HEK293 (cell line): ENCODE results near the gene EDC3.
A peak's percentile ranks its signal among the peaks of the same experiment; 100 is the strongest.

Experiments used
- CTCF ChIA-PET: fragments of 350-600 bp; formaldehyde crosslinking; extraction: SDS; loops from one replicate; lab custom pipeline; 2021; ENCODE audit warnings: antibody characterized with exemption; lab: Yijun Ruan, JAX
- POLR2A ChIA-PET: fragments of 300-600 bp; formaldehyde crosslinking; extraction: SDS; loops from one replicate; lab custom pipeline; 2020; ENCODE audit warnings: antibody characterized with exemption, inconsistent platforms; lab: Yijun Ruan, JAX
- H3K27ac ChIP-seq: fragments of 200-500 bp; sonication (Bioruptor generic); 2 replicates; pipeline ENCODE4 v1.5.1; 2014; ENCODE audit warnings: low read depth, low read length, control low read depth, inconsistent platforms; ENCODE audit errors: extremely low read depth
- H3K36me3 ChIP-seq, 2 experiments: fragments of 200-500 bp in 1 of 2; sonication (Bioruptor generic) in 1 of 2; 1 replicate in 1 of 2; 2 replicates in 1 of 2; pipeline ENCODE4 v1.5.1; 2014 to 2017; ENCODE audit warnings: inconsistent platforms in 2 of 2, low read length in 2 of 2; ENCODE audit not compliant: control insufficient read depth in 2 of 2, insufficient read depth in 1 of 2
- H3K4me1 ChIP-seq: fragments of 200-500 bp; sonication (Bioruptor generic); 2 replicates; pipeline ENCODE4 v1.5.1; 2014; ENCODE audit warnings: mild to moderate bottlenecking, low read length, inconsistent platforms; ENCODE audit not compliant: control insufficient read depth, insufficient read depth
- H3K4me3 ChIP-seq: 2 replicates; pipeline ENCODE4 v1.5.1; 2011; ENCODE audit warnings: low read depth, mild to moderate bottlenecking, control low read depth, low read length, moderate library complexity
- H3K9me3 ChIP-seq: fragments of 200-500 bp; sonication (Bioruptor generic); 2 replicates; pipeline ENCODE4 v1.5.1; 2014; ENCODE audit warnings: low read depth, low read length, inconsistent platforms; ENCODE audit not compliant: control insufficient read depth, insufficient read depth
- BCL11B ChIP-seq: fragments of 450-650 bp; formaldehyde crosslinking; IDR thresholded peaks from 2 replicates; pipeline ENCODE4 v1.5.1; 2016; ENCODE audit warnings: low read depth, missing biosample characterization, missing genetic modification characterization
- EGR2 ChIP-seq: fragments of 450-650 bp; formaldehyde crosslinking; IDR thresholded peaks from 2 replicates; pipeline ENCODE4 v1.5.1; 2016; ENCODE audit warnings: low read depth, missing biosample characterization, missing genetic modification characterization
- GFI1B ChIP-seq: fragments of 450-650 bp; formaldehyde crosslinking; IDR thresholded peaks from 2 replicates; pipeline ENCODE4 v1.5.1; 2016; ENCODE audit warnings: missing biosample characterization, missing genetic modification characterization
- GLI2 ChIP-seq: fragments of 450-650 bp; formaldehyde crosslinking; IDR thresholded peaks from 2 replicates; pipeline ENCODE4; 2017; ENCODE audit warnings: missing biosample characterization, missing genetic modification characterization, low read depth, borderline replicate concordance
- REPIN1 ChIP-seq: fragments of 450-650 bp; formaldehyde crosslinking; IDR thresholded peaks from 2 replicates; pipeline ENCODE4 v1.5.1; 2017; ENCODE audit warnings: missing biosample characterization, missing genetic modification characterization, low read depth
- SCRT1 ChIP-seq: fragments of 450-650 bp; formaldehyde crosslinking; IDR thresholded peaks from 2 replicates; pipeline ENCODE4 v1.5.1; 2016; ENCODE audit warnings: missing biosample characterization, missing genetic modification characterization, borderline replicate concordance
- TSHZ1 ChIP-seq: fragments of 450-650 bp; formaldehyde crosslinking; IDR thresholded peaks from 2 replicates; pipeline ENCODE4 v1.5.1; 2016; ENCODE audit warnings: missing biosample characterization, missing genetic modification characterization, borderline replicate concordance
- ZBTB20 ChIP-seq: fragments of 450-650 bp; formaldehyde crosslinking; IDR thresholded peaks from 2 replicates; pipeline ENCODE4 v1.5.1; 2016; ENCODE audit warnings: missing biosample characterization, missing genetic modification characterization
- ZEB2 ChIP-seq: fragments of 450-650 bp; formaldehyde crosslinking; IDR thresholded peaks from 2 replicates; pipeline ENCODE4 v1.5.1; 2016; ENCODE audit warnings: missing biosample characterization, missing genetic modification characterization
- ZFP37 ChIP-seq: fragments of 450-650 bp; formaldehyde crosslinking; IDR thresholded peaks from 2 replicates; pipeline ENCODE4 v1.5.1; 2016; ENCODE audit warnings: missing biosample characterization, missing genetic modification characterization
- ZFP41 ChIP-seq: fragments of 450-650 bp; formaldehyde crosslinking; IDR thresholded peaks from 2 replicates; pipeline ENCODE4 v1.5.1; 2016; ENCODE audit warnings: missing biosample characterization, missing genetic modification characterization, borderline replicate concordance
- ZNF174 ChIP-seq: fragments of 450-650 bp; formaldehyde crosslinking; IDR thresholded peaks from 2 replicates; pipeline ENCODE4 v1.5.0; 2017; ENCODE audit warnings: missing biosample characterization, mild to moderate bottlenecking, missing genetic modification characterization
- ZNF335 ChIP-seq: fragments of 450-650 bp; formaldehyde crosslinking; conservative IDR thresholded peaks from 2 replicates; pipeline ENCODE4 v1.5.1; 2016; ENCODE audit warnings: missing biosample characterization, missing genetic modification characterization
- ZNF416 ChIP-seq: fragments of 450-650 bp; formaldehyde crosslinking; IDR thresholded peaks from 2 replicates; pipeline ENCODE4 v1.5.1; 2016; ENCODE audit warnings: missing biosample characterization, missing genetic modification characterization
- ZNF449 ChIP-seq: fragments of 450-650 bp; formaldehyde crosslinking; IDR thresholded peaks from 2 replicates; pipeline ENCODE4 v1.5.1; 2017; ENCODE audit warnings: missing biosample characterization, mild to moderate bottlenecking, missing genetic modification characterization, moderate library complexity
- ZNF501 ChIP-seq: fragments of 450-650 bp; formaldehyde crosslinking; IDR thresholded peaks from 2 replicates; pipeline ENCODE4 v1.5.1; 2016; ENCODE audit warnings: missing biosample characterization, missing genetic modification characterization
- ZNF518A ChIP-seq: fragments of 450-650 bp; formaldehyde crosslinking; conservative IDR thresholded peaks from 2 replicates; pipeline ENCODE4 v1.5.1; 2016; ENCODE audit warnings: low read depth, missing biosample characterization, missing genetic modification characterization
- ZNF555 ChIP-seq: fragments of 450-650 bp; formaldehyde crosslinking; conservative IDR thresholded peaks from 2 replicates; pipeline ENCODE4 v1.5.1; 2017; ENCODE audit warnings: missing biosample characterization, mild to moderate bottlenecking, missing genetic modification characterization, inconsistent platforms
- ZNF658 ChIP-seq: fragments of 450-650 bp; formaldehyde crosslinking; IDR thresholded peaks from 2 replicates; pipeline ENCODE4; 2016; ENCODE audit warnings: missing biosample characterization, missing genetic modification characterization
- ZNF664 ChIP-seq: fragments of 450-650 bp; formaldehyde crosslinking; IDR thresholded peaks from 2 replicates; pipeline ENCODE4 v1.5.1; 2016; ENCODE audit warnings: missing biosample characterization, missing genetic modification characterization
- ZNF830 ChIP-seq: fragments of 450-650 bp; IDR thresholded peaks from 2 replicates; pipeline ENCODE4 v1.5.0; 2018; ENCODE audit warnings: missing biosample characterization, missing genetic modification characterization, low read depth, mild to moderate bottlenecking, moderate library complexity
- ZSCAN30 ChIP-seq: fragments of 450-650 bp; IDR thresholded peaks from 2 replicates; pipeline ENCODE4 v1.5.1; 2018; ENCODE audit warnings: missing biosample characterization, mild to moderate bottlenecking, missing genetic modification characterization, moderate library complexity
- TF ChIP-seq, protein P1 (sequence below): fragments of 450-650 bp; formaldehyde crosslinking; IDR thresholded peaks from 2 replicates; pipeline ENCODE4 v1.5.1; 2016; ENCODE audit warnings: missing biosample characterization, missing genetic modification characterization
- TF ChIP-seq, protein P2 (sequence below): fragments of 450-650 bp; formaldehyde crosslinking; IDR thresholded peaks from 2 replicates; pipeline ENCODE4 v1.5.1; 2017; ENCODE audit warnings: missing biosample characterization, missing genetic modification characterization

EDC3 gene

DNA sequence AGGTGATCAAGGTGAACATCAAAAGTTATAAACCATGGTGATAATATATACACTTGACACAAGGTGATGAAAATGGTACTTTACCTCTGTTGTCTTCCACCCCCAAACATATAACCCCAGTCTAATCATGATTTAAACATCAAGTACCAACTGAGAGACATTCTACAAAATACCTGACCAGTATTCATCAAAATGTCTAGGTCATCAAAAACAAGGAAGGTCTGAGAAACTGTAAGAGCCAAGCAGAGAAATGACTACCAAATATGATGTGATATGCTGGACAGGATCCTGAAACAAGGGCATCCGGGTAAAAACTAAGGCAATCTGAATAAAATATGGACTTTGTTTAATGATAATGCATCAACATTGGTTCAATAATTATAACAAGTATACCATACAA is 27.8 kb downstream of the EDC3 start:
- TF ChIP-seq ZNF416 (no peak), ZNF830 (tag by site-specific recombination) (no peak), ZNF658 (no peak), BCL11B (tag by site-specific recombination) (no peak), ZNF664 (tag by site-specific recombination) (no peak), GLI2 (tag by site-specific recombination) (no peak), TSHZ1 (no peak), ZFP37 (tag by site-specific recombination) (no peak), ZNF174 (tag by site-specific recombination) (no peak), REPIN1 (tag by site-specific recombination) (no peak), SCRT1 (tag by site-specific recombination) (no peak), EGR2 (no peak), ZFP41 (tag by site-specific recombination) (no peak), GFI1B (tag by site-specific recombination) (no peak), ZNF555 (tag by site-specific recombination) (no peak)
- TF ChIP-seq, protein P1, sequence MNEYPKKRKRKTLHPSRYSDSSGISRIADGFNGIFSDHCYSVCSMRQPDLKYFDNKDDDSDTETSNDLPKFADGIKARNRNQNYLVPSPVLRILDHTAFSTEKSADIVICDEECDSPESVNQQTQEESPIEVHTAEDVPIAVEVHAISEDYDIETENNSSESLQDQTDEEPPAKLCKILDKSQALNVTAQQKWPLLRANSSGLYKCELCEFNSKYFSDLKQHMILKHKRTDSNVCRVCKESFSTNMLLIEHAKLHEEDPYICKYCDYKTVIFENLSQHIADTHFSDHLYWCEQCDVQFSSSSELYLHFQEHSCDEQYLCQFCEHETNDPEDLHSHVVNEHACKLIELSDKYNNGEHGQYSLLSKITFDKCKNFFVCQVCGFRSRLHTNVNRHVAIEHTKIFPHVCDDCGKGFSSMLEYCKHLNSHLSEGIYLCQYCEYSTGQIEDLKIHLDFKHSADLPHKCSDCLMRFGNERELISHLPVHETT (tag by site-specific recombination) = no peak
- peaks cover 17% of the 10 kb centered on the region for H3K4me1 ChIP-seq
- no peaks in the 10 kb centered on the region for H3K9me3 ChIP-seq
- H3K4me3 ChIP-seq = no peak overlapping the region
- peaks cover 35 to 40% of the 10 kb centered on the region in 2 experiments for H3K36me3 ChIP-seq
- no peak overlapping the region for H3K27ac ChIP-seq
- ChIA-PET CTCF (interaction anchor here (0.6 to 0.7 kb wide), 2 partner anchors 41 to 45 kb away, joined by 3 read pairs; no protein-coding TSS in a partner anchor), POLR2A (no interaction called here)

DNA sequence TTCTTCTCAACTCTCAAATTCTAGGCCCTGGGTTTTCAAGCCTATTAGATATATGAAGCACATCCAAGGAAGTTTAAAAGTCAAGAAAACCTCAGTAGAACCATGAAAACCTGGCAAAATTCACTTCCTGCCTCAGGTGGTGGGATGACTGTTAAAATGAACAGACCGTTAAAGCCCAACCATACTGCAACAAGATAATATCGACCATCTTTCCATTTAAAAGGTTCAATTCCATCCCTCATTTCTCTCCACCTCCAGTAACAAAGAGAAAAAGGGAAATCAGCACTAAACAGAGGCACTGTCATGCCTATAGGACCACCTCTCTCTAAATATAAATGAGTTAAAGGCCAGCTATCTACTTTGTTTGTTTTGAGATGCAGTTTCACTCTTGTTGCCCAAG is 31.2 kb downstream of the EDC3 start:
- Histone ChIP-seq H3K9me3 (no peaks in the 10 kb centered on the region), H3K4me3 (no peak overlapping the region), H3K4me1 (peaks cover 26% of the 10 kb centered on the region), H3K27ac (peak overlapping the region; percentile 48), H3K36me3 (peaks cover 11 to 15% of the 10 kb centered on the region in 2 experiments)
- ChIA-PET CTCF (interaction anchor here (2.4 to 3.8 kb wide), 2 partner anchors 33 to 105 kb away, joined by 6 to 24 read pairs; no protein-coding TSS in a partner anchor), POLR2A (no interaction called here)
- TF ChIP-seq ZBTB20 (no peak), ZEB2 (tag by site-specific recombination) (no peak), ZNF335 (tag by site-specific recombination) (no peak), ZSCAN30 (tag by site-specific recombination) (0 out of 2 replicates have a peak, but pooled peaks have one; percentile 2), ZNF518A (tag by site-specific recombination) (no peak), ZNF449 (tag by site-specific recombination) (peak; percentile 94), ZNF501 (tag by site-specific recombination) (no peak)
- TF ChIP-seq, protein P2, sequence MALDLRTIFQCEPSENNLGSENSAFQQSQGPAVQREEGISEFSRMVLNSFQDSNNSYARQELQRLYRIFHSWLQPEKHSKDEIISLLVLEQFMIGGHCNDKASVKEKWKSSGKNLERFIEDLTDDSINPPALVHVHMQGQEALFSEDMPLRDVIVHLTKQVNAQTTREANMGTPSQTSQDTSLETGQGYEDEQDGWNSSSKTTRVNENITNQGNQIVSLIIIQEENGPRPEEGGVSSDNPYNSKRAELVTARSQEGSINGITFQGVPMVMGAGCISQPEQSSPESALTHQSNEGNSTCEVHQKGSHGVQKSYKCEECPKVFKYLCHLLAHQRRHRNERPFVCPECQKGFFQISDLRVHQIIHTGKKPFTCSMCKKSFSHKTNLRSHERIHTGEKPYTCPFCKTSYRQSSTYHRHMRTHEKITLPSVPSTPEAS (tag by site-specific recombination) = no peak
